ENCODE measurements around the gene RASSF5. TPM values are rescaled to one million over a fixed set of nuclear protein-coding genes. Genes with fewer than 3 reads are reported as not detected.

RASSF5 gene
- total and polyA plus RNA-seq, 9 of the 15 experiments (the other 6 are each of a cell fraction or from before 2014, with no cell fraction given), result 6.1 to 41.0 (median 25.2) TPM

DNA sequence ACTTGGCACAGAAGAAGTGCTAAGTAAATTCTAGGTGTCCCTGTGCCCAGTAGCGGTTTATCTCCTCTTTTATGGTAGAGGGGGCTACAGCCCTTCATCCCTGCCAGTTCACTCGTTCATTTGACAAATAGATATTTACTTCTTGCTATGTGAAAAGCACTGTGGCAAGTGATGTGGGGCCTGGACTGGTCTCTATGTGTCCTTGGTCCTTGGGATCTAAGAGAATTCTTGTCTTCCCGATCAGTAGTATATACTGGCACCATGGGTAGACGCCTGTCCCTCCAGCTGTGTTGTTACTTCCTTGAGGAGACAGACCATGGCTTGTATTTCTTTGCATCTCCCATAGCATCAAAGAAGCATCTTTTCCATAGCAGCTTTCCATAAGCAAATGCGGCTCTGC, 75.2 kb downstream of the RASSF5 start:
- peaks cover 9 to 30% of the 10 kb centered on the region in 2 experiments for H3K4me1 ChIP-seq (replicated peaks in 1 of 2; ENCODE audit: control insufficient read depth in 2 of 2, insufficient read depth in 2 of 2, low read length in 2 of 2)
- POLR2A ChIA-PET, result interaction anchor here (1.8 kb wide), 2 partner anchors 37 to 92 kb away, joined by 6 to 20 read pairs; no protein-coding TSS in a partner anchor
- TF ChIP-seq SMARCA5 (IDR thresholded peaks at IDR 0.05) (no peak), ZFP36 (IDR thresholded peaks at IDR 0.05; ENCODE audit: low read depth, low read length, partially characterized antibody) (no peak), MYNN (IDR thresholded peaks at IDR 0.05) (no peak), MYNN (CRISPR knock-in tag; IDR thresholded peaks at IDR 0.05) (no peak), ZNF384 (IDR thresholded peaks at IDR 0.05; ENCODE audit: low read depth, low read length) (no peak), TAF15 (IDR thresholded peaks at IDR 0.05; ENCODE audit: low read depth, low read length) (no peak), ZNF583 (CRISPR knock-in tag; IDR thresholded peaks at IDR 0.05) (no peak), ETV5 (CRISPR knock-in tag; IDR thresholded peaks at IDR 0.05; ENCODE audit: low read depth) (no peak), BCL6 (CRISPR knock-in tag; IDR thresholded peaks at IDR 0.05) (no peak), RBM25 (IDR thresholded peaks at IDR 0.05; ENCODE audit: low read depth, low read length, severe bottlenecking) (no peak), PURB (CRISPR knock-in tag; IDR thresholded peaks at IDR 0.05; ENCODE audit: low read depth) (no peak), XRCC5 (IDR thresholded peaks at IDR 0.05; ENCODE audit: low read depth, low read length) (no peak), KLF16 (IDR thresholded peaks at IDR 0.05) (no peak), PHF20 (IDR thresholded peaks at IDR 0.05; ENCODE audit: partially characterized antibody) (no peak)
- TF ChIP-seq, protein P1, sequence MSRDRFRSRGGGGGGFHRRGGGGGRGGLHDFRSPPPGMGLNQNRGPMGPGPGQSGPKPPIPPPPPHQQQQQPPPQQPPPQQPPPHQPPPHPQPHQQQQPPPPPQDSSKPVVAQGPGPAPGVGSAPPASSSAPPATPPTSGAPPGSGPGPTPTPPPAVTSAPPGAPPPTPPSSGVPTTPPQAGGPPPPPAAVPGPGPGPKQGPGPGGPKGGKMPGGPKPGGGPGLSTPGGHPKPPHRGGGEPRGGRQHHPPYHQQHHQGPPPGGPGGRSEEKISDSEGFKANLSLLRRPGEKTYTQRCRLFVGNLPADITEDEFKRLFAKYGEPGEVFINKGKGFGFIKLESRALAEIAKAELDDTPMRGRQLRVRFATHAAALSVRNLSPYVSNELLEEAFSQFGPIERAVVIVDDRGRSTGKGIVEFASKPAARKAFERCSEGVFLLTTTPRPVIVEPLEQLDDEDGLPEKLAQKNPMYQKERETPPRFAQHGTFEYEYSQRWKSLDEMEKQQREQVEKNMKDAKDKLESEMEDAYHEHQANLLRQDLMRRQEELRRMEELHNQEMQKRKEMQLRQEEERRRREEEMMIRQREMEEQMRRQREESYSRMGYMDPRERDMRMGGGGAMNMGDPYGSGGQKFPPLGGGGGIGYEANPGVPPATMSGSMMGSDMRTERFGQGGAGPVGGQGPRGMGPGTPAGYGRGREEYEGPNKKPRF (IDR thresholded peaks at IDR 0.05; ENCODE audit: low read depth, low read length), result no peak
- TF ChIP-seq, protein P2, sequence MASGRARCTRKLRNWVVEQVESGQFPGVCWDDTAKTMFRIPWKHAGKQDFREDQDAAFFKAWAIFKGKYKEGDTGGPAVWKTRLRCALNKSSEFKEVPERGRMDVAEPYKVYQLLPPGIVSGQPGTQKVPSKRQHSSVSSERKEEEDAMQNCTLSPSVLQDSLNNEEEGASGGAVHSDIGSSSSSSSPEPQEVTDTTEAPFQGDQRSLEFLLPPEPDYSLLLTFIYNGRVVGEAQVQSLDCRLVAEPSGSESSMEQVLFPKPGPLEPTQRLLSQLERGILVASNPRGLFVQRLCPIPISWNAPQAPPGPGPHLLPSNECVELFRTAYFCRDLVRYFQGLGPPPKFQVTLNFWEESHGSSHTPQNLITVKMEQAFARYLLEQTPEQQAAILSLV (tag; IDR thresholded peaks at IDR 0.05), result no peak
- TF ChIP-seq, protein P3, sequence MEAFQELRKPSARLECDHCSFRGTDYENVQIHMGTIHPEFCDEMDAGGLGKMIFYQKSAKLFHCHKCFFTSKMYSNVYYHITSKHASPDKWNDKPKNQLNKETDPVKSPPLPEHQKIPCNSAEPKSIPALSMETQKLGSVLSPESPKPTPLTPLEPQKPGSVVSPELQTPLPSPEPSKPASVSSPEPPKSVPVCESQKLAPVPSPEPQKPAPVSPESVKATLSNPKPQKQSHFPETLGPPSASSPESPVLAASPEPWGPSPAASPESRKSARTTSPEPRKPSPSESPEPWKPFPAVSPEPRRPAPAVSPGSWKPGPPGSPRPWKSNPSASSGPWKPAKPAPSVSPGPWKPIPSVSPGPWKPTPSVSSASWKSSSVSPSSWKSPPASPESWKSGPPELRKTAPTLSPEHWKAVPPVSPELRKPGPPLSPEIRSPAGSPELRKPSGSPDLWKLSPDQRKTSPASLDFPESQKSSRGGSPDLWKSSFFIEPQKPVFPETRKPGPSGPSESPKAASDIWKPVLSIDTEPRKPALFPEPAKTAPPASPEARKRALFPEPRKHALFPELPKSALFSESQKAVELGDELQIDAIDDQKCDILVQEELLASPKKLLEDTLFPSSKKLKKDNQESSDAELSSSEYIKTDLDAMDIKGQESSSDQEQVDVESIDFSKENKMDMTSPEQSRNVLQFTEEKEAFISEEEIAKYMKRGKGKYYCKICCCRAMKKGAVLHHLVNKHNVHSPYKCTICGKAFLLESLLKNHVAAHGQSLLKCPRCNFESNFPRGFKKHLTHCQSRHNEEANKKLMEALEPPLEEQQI (IDR thresholded peaks at IDR 0.05), result no peak

More for the DNA sequence above, 75.2 kb downstream of the RASSF5 start:
- no peak for ATAC-seq
- Histone ChIP-seq H3K4me3 (no peak overlapping the region), H3K9me1 (ENCODE audit: control insufficient read depth, insufficient read depth, low read length) (no peaks in the 10 kb centered on the region), H4K20me1 (replicated peaks; ENCODE audit: control insufficient read depth, insufficient read depth, low read length) (peaks cover 3% of the 10 kb centered on the region; the same call in 1 of the 2 replicates), H3K36me3 (ENCODE audit: control insufficient read depth, insufficient read depth, low read length) (peaks cover 59% of the 10 kb centered on the region), H3K9ac (ENCODE audit: insufficient read depth in 1 of 2, low read depth in 2 of 2, low read length in 2 of 2) (no peak overlapping the region), H3K79me2 (ENCODE audit: control insufficient read depth, insufficient read depth, low read length) (peaks cover 17% of the 10 kb centered on the region; the same call in 2 of the 3 replicates), H3K4me2 (ENCODE audit: insufficient read depth, low read length) (no peak overlapping the region), H3K9me3 (replicated peaks; ENCODE audit: control insufficient read depth, insufficient read depth, low read depth, low read length) (no peaks in the 10 kb centered on the region), H3K27me3 (ENCODE audit: control insufficient read depth in 2 of 2, insufficient read depth in 2 of 2, low read length in 2 of 2) (no peaks in the 10 kb centered on the region), H3K27ac (ENCODE audit: extremely low read depth, low read depth, low read length) (no peak overlapping the region), H2AFZ (ENCODE audit: low read depth, low read length) (no peak overlapping the region)
- in situ Hi-C loops (cut with MboI), result loop anchor here (5.0 to 25.0 kb wide), 3 partner anchors 35 to 420 kb away; no protein-coding TSS in a partner anchor
- CTCF ChIA-PET (ENCODE audit: low intra/inter-chr PET ratio), result interaction anchor here (0.5 to 3.7 kb wide), 5 partner anchors 25 to 103 kb away, joined by 3 to 97 read pairs (median 19); no protein-coding TSS in a partner anchor
- DNase-seq (ENCODE audit: extremely low read depth in 1 of 4, low spot score in 3 of 4), result no peak
- no peak for FAIRE-seq
- WGBS (ENCODE audit: insufficient coverage, low coverage, missing lambda C conversion rate), result 61% methylated on average over 5 of the region's 5 CpGs
- intact Hi-C loops (cut with micrococcal nuclease), result no loop called here
- BruUV-seq (replicated peaks), result no TSS peak

All from K562 (cell line).